DMS53 (cell line): ENCODE data around the gene PLA2G4B.

Experiments used
- DNase-seq: peaks from one replicate; lab custom pipeline; 2025; lab: John Stamatoyannopoulos, UW

Gene PLA2G4B

DNA sequence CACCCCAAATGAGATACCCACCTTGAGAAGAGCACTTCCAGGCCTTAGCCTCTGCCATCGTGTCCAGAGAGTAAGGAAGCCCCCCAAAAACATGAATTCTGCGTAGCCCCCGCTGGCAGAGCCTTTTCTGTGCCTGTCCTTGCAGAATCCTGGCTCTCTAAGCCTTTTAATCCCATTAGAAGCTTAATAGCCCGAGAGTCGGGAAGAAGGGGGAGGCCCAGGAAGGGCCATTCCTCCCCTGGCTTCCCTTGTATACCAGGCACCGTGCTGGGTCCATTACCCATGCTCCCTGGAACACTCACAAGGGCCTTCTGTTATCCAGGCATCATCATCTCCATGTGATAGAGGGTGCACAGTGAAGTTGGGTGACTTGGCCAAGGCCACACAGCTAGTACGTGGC, 48.1 kb downstream of the PLA2G4B start:
- no peak for DNase-seq

DNA sequence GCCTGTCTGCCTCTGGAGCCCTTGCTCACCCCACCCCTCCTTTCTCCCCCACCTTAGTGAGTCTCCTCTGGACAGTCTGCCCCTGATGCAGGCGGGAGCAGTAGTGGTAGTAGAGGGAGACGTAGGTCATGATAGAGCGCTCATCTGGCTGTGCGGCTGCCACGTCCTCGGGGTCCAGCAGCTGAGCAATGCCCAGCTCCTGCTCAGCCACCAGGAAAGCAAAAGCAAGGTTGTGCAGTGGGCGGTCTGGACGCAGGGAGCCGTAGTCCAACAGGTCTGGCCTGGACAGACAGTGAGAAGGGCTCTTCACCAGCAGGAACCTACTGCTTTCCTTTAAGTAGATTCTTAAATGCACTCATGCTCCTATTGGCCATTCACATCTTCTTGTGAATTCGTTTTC, 48.5 kb downstream of the PLA2G4B start:
- no peak for DNase-seq

DNA sequence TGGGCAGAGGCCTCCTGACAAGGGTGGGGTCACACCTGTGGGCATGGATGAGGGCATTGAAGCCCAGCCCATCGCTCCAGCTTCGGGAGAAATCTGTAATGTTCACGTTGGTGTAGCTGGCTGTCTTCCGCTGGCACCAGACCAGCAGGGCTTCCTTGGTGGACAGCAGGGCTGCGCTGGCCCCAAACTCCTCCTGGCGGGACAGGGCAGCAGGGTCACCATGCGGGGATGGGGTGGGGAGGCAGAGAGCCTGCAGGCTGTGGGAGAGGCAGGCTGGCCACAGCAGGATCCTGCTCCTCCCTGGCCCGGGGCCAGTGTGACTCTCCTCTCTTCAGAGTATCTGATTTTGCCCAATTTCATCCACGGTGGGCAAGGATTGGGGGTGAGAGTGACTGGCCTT, 49.2 kb downstream of the PLA2G4B start:
- DNase-seq: no peak

DNA sequence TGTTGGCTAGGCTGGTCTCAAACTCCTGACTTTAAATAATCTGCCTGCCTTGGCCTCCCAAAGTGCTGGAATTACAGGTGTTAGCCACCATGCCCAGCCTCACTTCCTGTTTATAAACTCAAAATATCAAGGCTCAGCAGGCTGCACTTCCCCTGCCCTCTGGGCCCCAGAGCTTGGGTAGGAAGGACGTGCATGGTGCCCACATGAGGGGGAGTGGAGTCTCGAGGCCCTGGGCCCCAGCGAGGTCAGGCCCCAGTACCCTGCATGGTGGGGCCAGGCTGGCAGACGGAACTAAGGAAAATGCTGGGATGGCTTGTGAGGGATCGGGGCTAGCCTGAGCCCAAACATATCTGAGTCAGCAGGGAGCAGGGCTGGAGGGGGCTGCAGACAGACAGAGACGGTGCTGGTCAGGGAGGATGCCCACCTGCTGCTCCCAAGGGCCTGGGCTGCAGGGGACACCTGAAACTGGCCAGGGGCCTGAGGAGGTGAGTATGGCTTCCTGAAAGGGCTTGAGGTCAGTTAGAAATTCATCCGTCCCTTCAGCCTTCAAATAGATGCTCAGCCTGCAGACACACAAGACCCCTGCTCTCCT, 50.1 kb downstream of the PLA2G4B start:
- DNase-seq: no peak

DNA sequence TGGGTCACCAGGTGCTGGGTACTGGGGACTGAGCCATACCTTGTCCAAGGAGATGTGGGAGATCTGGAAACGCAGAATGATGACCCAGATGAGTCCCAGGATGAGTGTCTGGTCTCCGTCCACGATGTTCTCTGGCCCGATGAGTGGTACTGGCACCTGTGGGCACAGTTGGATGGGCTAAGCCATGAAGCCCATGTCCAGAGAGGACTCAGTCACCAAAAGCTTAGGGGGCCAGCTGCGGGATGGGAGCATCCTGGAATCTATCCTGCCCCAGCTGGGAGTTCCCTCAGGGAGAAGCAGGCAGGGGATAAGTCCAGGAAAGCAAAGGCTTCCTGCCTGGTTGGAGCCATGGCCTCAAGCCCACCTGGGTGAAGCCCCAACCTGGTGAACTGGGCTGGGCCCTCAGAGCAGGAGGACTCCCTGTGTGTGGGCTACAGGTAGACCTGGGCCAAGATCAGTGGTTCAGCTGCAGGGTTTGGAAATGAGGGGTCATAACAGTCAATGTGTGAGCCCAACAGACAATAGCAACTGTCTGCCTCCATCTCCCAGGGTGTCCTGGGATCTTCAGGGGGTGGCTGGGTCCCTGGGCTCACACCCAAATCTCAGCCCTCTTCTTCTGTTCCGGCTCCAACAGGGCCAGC, 51.5 kb downstream of the PLA2G4B start:
- no peak for DNase-seq

DNA sequence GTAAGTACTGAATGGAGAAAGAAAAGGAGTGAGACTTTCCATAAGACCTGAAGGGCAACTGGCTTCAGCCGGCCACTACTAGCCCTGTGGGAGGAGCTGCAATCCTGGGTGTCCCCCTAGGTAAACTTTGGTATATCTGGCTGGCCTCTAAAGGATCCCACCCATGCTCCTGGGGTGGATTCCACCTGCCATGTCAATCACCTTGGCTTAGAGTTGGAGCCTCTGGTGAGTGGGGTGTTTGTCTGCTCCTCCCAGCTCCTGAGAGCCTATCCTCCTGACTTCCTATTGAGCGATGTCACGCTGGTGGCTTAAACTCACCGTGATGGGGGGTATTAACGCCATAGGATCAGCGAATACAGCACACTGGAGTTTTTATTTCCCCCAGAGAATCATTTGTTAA, 52.6 kb downstream of the PLA2G4B start:
- DNase-seq: peak; percentile 30

DNA sequence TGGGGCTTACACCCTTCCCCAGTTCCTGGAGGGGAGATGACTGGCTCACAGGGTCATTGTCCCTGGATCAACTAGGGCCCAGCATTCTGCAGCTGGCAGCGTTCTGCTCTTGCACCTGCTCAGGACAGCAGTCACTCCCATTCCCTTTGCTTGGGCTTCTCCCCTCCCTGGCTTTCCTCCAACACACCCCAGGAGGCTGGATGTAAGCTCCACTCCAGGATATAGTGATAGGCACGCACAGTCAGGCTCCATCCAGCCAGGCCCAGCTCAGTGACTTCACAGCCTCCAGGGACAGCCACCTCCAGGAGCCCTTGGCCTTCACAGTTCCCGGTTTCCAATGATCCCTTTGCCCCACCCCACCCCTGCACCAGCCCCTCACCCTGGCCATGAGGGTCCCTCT, 53.3 kb downstream of the PLA2G4B start:
- DNase-seq: peak; percentile 91

DNA sequence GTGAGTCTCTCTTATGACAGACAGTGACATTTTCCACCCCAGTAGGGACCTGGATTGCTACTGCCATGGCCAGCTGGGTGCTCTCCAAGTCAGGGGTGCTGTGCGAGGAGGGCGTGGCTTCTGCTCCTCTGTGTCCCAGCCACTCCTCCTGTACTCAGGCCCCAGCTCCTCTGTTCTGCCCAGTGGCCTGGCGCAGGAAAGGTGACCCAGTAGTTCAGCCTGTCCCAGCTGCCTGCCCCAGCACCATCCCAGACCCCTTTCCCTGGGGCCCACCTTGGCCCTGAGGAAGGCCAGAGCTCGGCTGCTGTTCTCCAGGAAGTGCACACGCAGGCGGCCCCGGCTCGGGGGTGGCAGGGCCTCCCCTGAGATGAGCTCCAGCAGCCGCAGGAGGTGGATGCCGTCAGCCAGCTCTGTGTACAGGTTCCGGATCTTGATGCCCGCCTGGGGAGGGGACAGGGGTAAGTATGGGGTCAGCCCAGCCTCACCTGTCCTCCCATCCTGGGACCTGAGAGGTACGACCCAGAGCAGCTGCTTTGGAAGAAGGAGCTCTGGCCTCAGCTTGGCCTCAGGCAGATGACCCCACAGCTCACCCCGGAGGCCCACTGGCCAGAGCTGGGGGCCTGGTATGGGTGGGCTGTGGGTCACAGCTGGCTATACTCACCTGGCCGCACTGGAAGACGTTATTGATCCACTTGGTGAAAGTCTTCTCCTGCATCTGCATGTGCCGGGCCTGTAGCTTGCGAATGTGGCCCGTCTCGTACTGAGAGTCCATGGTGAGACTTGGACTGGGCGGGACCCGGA, 54.2 kb downstream of the PLA2G4B start:
- peak; percentile 25 for DNase-seq

DNA sequence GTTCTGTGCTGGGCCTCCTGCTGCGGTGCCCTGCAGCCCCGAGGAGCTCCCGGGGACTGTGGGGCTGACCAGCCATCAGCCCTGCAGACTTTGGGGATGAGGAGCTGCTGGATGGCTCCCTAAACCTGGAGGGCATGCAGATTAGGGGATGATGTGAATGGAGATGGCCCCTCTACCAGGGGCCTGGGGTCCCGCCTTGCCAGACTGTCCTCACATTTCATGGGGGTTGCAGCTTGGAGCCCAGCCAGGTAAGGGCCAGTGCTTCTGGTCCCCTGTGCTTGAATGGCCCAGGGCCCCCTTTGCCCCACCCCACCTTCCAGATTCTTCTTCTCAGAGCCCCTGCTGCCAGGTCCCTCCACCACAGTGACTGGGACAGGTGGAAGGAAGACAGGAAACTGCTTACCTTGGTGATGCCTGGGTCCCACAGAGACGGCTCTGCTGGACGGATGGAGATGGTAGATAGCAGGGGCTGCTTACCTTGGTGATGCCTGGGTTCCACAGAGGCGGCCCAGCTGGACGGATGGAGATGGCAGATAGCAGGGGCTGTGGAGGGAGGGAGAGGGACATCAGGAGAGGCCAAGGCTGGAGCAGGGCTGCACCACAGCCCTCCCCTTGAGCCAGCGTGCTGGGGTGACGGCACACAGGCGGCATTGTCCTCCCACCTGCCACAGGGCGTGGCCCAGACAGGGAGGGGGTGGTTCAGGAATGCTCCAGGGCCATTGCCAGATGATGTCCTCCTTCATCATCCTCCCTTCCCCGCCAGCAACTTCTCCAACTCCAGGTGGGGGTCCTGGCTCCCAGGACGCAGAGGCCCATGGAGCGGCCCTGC, 55.0 kb downstream of the PLA2G4B start, which contains the start of gene SPTBN5:
TSS of gene SPTBN5 (minus strand) at position 632 of the 829 bp plus-strand sequence. CDS start at position 76, 556 bp downstream.
- DNase-seq: no peak

DNA sequence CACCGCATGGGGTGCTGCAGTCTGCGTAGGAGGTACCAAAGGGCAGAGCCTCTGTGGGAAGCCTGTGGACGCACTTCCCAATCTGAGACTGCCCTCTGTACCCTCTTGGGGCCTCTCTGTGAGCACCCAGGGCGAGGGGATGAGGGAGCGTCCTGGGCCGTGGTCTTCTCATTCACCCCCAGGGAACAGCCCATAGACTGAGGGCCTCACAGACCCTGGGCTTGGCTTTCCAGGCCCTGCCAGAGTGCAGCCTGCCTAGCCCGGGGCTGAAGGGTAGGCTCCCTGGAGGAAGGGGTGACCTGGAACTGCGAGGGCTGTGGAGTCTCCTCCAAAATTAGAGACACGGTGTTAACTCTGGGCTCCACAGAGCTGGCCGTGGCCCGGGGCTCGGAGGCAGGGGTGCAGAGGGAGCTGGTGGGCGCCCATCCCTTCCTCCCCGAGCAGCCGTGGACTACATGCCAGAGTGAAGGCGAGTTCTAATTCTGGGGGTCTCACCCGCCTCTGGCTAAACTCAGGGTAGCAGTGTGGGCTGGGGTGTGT, 55.7 kb downstream of the PLA2G4B start:
- no peak for DNase-seq

DNA sequence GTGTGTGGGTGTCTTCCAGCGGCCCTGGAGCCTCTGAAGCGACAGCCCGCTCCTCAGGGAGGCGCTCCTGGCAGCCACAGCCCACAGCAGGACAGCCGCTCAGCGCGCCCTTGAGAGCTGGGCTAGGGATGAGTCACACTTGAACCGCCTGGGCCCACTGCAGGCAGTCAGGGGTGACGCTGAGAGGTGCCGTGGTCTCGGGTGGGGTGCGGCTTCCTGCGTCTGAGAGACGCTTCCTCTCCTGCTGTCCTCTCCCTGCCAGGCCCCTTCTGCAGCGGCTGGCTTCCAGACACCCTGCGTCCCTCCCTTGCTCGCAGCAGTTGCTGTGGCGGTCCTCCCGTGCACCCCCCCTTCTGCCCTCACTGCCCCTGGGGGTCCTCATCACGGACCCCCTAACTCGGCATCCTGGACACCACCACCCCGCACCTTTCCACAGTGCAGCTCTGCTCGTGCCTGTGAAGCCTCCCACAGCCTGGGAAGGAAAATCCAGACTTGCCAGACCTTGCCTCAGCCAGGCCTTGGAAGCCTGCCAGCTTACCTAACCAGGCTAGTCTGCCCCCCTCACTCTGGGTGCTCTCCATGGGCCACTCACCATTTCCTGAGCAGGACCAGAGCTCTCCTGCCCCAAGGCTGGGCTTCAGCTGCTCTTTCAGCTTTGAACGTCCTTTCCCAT, 56.3 kb downstream of the PLA2G4B start:
- peak; percentile 85 for DNase-seq

DNA sequence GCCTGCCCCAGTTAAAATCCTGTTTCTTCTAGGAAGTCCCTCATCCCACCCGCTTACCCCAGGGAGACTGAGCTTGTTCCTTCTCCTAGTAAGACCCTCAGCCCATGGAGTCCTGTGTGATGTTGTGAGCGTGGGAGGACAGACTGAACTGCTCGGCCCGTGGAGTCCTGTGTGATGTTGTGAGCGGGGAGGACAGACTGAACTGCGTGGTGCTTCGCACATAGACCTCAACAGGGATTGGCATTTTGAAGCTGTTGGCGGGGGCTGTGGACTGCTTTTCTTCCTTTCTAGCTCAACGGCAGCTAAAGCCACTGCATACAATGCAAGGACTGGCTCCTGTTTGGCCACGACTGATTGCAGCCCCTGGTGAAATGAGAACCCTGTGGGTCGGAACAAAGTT, 56.8 kb downstream of the PLA2G4B start:
- no peak for DNase-seq

DNA sequence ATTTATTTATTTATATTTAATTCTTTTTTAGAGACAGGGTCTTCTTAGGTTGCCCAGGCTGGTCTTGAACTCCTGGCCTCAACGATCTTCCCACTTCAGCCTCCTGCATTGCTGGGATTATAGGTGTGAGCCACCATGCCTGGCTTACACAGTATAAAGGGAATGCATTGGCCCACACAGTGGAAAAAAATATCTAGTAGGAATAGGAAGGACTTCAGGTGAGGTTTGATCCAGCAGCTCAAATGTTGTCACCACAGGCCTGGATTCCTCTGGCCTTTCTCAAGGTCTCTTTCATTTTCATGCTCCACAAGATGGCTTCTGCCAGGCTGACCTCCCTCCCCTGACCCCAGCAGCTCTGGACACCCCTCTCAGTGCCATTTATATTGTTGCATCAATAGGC, 57.3 kb downstream of the PLA2G4B start:
- DNase-seq: no peak

DNA sequence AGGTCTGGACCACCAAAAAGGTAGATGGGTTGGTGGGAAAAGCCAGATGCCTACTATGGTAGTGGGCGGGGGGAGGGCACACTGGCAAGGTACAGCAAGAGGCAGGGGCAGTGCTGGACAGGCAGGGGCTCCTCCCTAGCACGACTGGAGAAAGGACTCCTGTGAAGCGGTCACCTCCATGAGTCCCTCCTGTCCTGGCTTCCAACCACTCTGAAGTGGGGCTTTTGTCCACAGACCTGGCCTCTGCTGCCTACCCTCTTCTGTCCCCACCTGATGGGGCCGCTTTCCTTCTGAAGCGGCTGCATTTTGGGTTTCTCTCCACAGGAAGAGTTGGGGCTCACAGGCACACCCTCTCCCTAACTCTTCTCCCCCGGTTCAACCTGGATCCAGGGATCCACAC, 57.9 kb downstream of the PLA2G4B start:
- no peak for DNase-seq

DNA sequence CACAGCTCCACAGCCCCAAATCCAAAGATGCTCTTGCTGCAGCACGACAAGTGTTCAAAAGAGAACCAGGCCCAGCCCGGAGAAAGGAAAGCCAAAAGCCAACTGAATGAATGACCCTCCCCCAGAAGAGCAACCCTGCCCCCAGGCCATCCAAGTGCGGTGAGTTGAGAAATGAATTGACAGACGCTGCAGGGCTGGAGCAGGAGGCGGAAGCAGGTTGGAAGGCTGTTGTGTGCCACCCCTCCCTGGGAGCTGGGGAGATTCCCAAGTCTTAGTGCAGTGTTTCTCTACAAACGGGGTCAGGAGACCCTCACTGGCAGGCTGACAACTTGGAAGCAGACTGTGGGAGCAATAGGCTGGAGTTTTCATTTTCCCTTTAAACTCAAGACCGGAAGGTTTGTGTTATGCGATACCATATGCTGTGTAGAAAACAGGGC, 58.7 kb downstream of the PLA2G4B start:
- no peak for DNase-seq
